Keratinocyte (primary cell): ENCODE data around the gene LRBA. TPM values are rescaled to one million over a fixed set of nuclear protein-coding genes. Genes with fewer than 3 reads are reported as not detected.

Experiments
- DNase-seq: peaks from one replicate; pipeline ENCODE4 v3.0.0-alpha.2; 2011; ENCODE audit warnings: low read depth, missing footprints, low spot score
- FAIRE-seq: peaks from 2 replicates; lab custom pipeline; 2011; peaks lifted over from hg19 to GRCh38; lab: Jason Lieb, UNC
- H2AFZ ChIP-seq: 2 replicates; pipeline ENCODE4 v1.6.0; 2012; ENCODE audit warnings: low read length, control low read depth, inconsistent platforms; ENCODE audit not compliant: control insufficient read depth
- H3K27ac ChIP-seq: 2 replicates; pipeline ENCODE4 v1.5.1; 2011; ENCODE audit warnings: low read length; ENCODE audit not compliant: control insufficient read depth, insufficient read depth
- H3K27me3 ChIP-seq: 3 replicates; pipeline ENCODE4 v1.6.0; 2011; ENCODE audit warnings: low read length; ENCODE audit not compliant: control insufficient read depth, insufficient read depth; ENCODE audit errors: extremely low read depth
- H3K36me3 ChIP-seq, 2 experiments: 2 replicates in 1 of 2; 3 replicates in 1 of 2; pipeline ENCODE4 v1.5.1; 2011; ENCODE audit warnings: low read length in 2 of 2, mild to moderate bottlenecking in 1 of 2; ENCODE audit not compliant: control insufficient read depth in 2 of 2, insufficient read depth in 2 of 2; ENCODE audit errors: extremely low read depth in 1 of 2
- H3K4me1 ChIP-seq: 3 replicates; pipeline ENCODE4 v1.5.1; 2011; ENCODE audit warnings: low read length; ENCODE audit not compliant: control insufficient read depth, insufficient read depth; ENCODE audit errors: extremely low read depth
- H3K4me2 ChIP-seq: 3 replicates; pipeline ENCODE4 v1.6.0; 2011; ENCODE audit warnings: low read depth, low read length; ENCODE audit not compliant: control insufficient read depth, insufficient read depth; ENCODE audit errors: extremely low read depth
- H3K4me3 ChIP-seq, 3 experiments: fragments of 200-600 bp in 1 of 3; sonication (generic) in 1 of 3; 2 replicates in 2 of 3; 3 replicates in 1 of 3; pipeline ENCODE4 v1.5.1; 2011 to 2016; ENCODE audit warnings: low read length in 3 of 3, mild to moderate bottlenecking in 3 of 3, control low read depth in 2 of 3, inconsistent platforms in 1 of 3, low read depth in 1 of 3, mixed read lengths in 1 of 3, mixed run types in 1 of 3, moderate library complexity in 1 of 3; ENCODE audit not compliant: control insufficient read depth in 2 of 3, insufficient read depth in 2 of 3; ENCODE audit errors: extremely low read depth in 1 of 3
- H3K79me2 ChIP-seq: 2 replicates; pipeline ENCODE4 v1.6.0; 2012; ENCODE audit warnings: low read length; ENCODE audit not compliant: control insufficient read depth, insufficient read depth
- H3K9ac ChIP-seq: 3 replicates; pipeline ENCODE4 v1.6.0; 2011; ENCODE audit warnings: low read length; ENCODE audit not compliant: control insufficient read depth, insufficient read depth; ENCODE audit errors: extremely low read depth
- H3K9me1 ChIP-seq: 3 replicates; pipeline ENCODE4 v1.6.0; 2011; ENCODE audit warnings: low read length; ENCODE audit not compliant: control insufficient read depth, insufficient read depth; ENCODE audit errors: extremely low read depth
- H3K9me3 ChIP-seq: 2 replicates; pipeline ENCODE4 v1.5.1; 2012; ENCODE audit warnings: low read depth, low read length; ENCODE audit not compliant: control insufficient read depth
- H4K20me1 ChIP-seq: 3 replicates; pipeline ENCODE4 v1.6.0; 2011; ENCODE audit warnings: low read length; ENCODE audit not compliant: control insufficient read depth, insufficient read depth; ENCODE audit errors: extremely low read depth
- CTCF ChIP-seq, 3 experiments: IDR thresholded peaks in 1 of 3; conservative IDR thresholded peaks in 1 of 3; optimal IDR thresholded peaks in 1 of 3; 2 replicates in 2 of 3; 3 replicates in 1 of 3; pipeline versions ENCODE3 to v1.5.1; 2011; ENCODE audit warnings: low read length in 3 of 3, mild to moderate bottlenecking in 3 of 3, moderate library complexity in 2 of 3, control low read depth in 1 of 3, inconsistent platforms in 1 of 3; ENCODE audit not compliant: insufficient read depth in 2 of 3; ENCODE audit errors: extremely low read depth in 1 of 3
- EZH2 ChIP-seq: IDR thresholded peaks from one replicate; pipeline ENCODE4 v1.6.1; 2012; ENCODE audit warnings: inconsistent platforms, mild to moderate bottlenecking, low read length, moderate library complexity
- dilution Hi-C: fragments of 300-500 bp; cut with MboI; formaldehyde crosslinking; loops from one replicate; pipeline ENCODE4 v1.7.0; 2020; ENCODE audit warnings: low sequenced_read_pairs; ENCODE audit not compliant: extremely low pct_ligation_motif_present
- polyA plus RNA-seq, 5 experiments: library from polyadenylated mRNA; depleted of rRNA in 3 of 5; stranded (reverse) in 3 of 5; stranded (forward) in 1 of 5; unstranded in 1 of 5; fragments of >200 nt; gene quantifications; 1 replicate in 1 of 5; 2 replicates in 3 of 5; 3 replicates in 1 of 5; pipeline versions ENCODE4 v1.2.1 to v1.2.3, GENCODE V29; 2011 to 2012; ENCODE audit warnings: missing spikeins in 2 of 5, low read depth in 1 of 5, low replicate concordance in 1 of 5

LRBA gene
- polyA plus RNA-seq, 1 donor (not counting 4 experiments of a cell fraction or from before 2014, with no cell fraction given): 35.6 TPM

DNA sequence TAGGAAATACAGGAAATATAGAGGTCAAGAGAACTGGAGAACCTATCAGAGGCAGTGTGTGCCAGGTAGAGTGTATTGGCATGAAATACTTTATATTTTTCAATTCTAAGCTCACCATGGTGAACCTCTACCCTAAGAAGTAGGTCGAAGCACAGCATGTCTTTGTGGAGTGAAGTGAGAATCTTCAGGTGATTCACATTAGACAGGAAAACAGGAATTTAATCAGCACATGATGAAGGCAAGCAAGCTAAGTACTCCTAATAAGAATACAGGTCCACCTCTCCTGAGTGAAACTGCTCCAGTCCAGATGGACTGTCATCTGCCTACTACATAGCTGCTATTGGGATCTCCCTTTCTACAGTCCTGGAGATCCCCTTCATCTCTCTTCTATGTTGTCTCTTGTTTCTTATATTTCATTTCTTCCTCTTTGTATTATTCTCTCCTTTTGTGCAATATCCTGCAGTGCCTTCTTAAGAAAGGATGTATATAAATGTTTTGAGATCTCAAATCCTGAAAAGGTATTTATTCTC lies 159.0 kb downstream of the LRBA start:
- H3K4me2 ChIP-seq: no peak overlapping the region
- TF ChIP-seq CTCF (optimal IDR thresholded peaks at IDR 0.05 in 1 of 3, IDR thresholded peaks at IDR 0.05 in 1 of 3, conservative IDR thresholded peaks at IDR 0.05 in 1 of 3; ENCODE audit: extremely low read depth in 1 of 3, insufficient read depth in 2 of 3, low read length in 3 of 3) (no peak), EZH2 (no peak)
- no peaks in the 10 kb centered on the region for H3K27me3 ChIP-seq
- H3K4me1 ChIP-seq: no peaks in the 10 kb centered on the region
- H3K9me1 ChIP-seq: no peaks in the 10 kb centered on the region
- no peaks in the 10 kb centered on the region for H4K20me1 ChIP-seq
- peaks cover 0 to 6% of the 10 kb centered on the region in 2 experiments for H3K36me3 ChIP-seq
- H3K27ac ChIP-seq: no peak overlapping the region
- dilution Hi-C loops: no loop called here
- no peak for FAIRE-seq
- no peaks in the 10 kb centered on the region for H3K9me3 ChIP-seq
- no peak overlapping the region for H3K4me3 ChIP-seq
- DNase-seq: no peak
- H3K9ac ChIP-seq: no peak overlapping the region
- H2AFZ ChIP-seq: no peak overlapping the region
- no peaks in the 10 kb centered on the region for H3K79me2 ChIP-seq

DNA sequence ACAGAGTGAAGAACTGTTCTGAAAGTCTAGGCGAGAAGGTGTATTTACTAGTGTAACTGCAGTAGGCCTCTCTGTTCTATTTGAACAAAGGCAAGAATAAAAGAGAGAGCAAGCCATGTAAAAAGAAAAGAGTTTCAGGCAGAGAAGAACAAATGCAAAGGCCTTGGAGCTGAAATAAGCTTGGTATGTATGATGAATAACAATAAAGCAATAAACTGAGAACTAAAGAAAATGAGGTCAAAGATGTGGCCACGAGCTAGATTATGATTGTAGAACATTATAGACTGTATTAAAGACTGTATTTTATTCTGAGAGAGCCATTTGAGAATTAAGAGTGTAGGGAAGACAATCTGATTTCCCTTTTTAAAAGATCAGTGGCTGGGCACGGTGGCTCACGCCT lies 160.5 kb downstream of the LRBA start:
- peaks cover under 1% of the 10 kb centered on the region for H3K4me1 ChIP-seq
- no peak overlapping the region for H3K9ac ChIP-seq
- no peak overlapping the region for H2AFZ ChIP-seq
- dilution Hi-C loops: no loop called here
- no peaks in the 10 kb centered on the region for H3K27me3 ChIP-seq
- no peaks in the 10 kb centered on the region for H3K79me2 ChIP-seq
- H3K9me1 ChIP-seq: no peaks in the 10 kb centered on the region
- no peak overlapping the region for H3K27ac ChIP-seq
- no peaks in the 10 kb centered on the region for H4K20me1 ChIP-seq
- DNase-seq (no peak), FAIRE-seq (no peak)
- no peak overlapping the region for H3K4me2 ChIP-seq
- TF ChIP-seq CTCF (optimal IDR thresholded peaks at IDR 0.05 in 1 of 3, IDR thresholded peaks at IDR 0.05 in 1 of 3, conservative IDR thresholded peaks at IDR 0.05 in 1 of 3; ENCODE audit: extremely low read depth in 1 of 3, insufficient read depth in 2 of 3, low read length in 3 of 3) (no peak), EZH2 (no peak)
- no peaks in the 10 kb centered on the region for H3K9me3 ChIP-seq
- peaks cover 0 to 6% of the 10 kb centered on the region in 2 experiments for H3K36me3 ChIP-seq
- H3K4me3 ChIP-seq: no peak overlapping the region
